WTC11 (cell line): ENCODE measurements around the gene OR4A15. TPM values are rescaled to one million over a fixed set of nuclear protein-coding genes. Genes with fewer than 3 reads are reported as not detected.

Experiments
- total RNA-seq: library from RNA; stranded (reverse); gene quantifications from 3 replicates; pipeline ENCODE4 v1.2.3, GENCODE V29; 2021

The OR4A15 gene
- total RNA-seq, 1 experiment from 2014 or later = not detected

Other genes starting within 250 kb of the OR4A15 start
- not detected in 3 replicates for gene TRIM48, start 105.8 kb upstream of the OR4A15 start, total RNA-seq
- gene OR4A16, start 24.8 kb upstream of the OR4A15 start, total RNA-seq = not detected in 3 replicates
- gene OR4C15, start 186.5 kb downstream of the OR4A15 start, total RNA-seq = not detected in 3 replicates
- not detected in 3 replicates for gene OR4C16, start 204.2 kb downstream of the OR4A15 start, total RNA-seq
- not detected in 3 replicates for gene OR4C11, start 239.7 kb downstream of the OR4A15 start, total RNA-seq